HG02885 (cell line): ENCODE measurements around the gene PDE4B.
"Not testable (repeated sequence)": the region's sequence is repeated elsewhere in the genome, so short reads cannot be mapped to it uniquely, and the experiment has no call there.

Source experiments
- ATAC-seq: cut with Tn5 transposase; IDR thresholded peaks from one replicate; pipeline ENCODE4 v1.9.1; 2021; ENCODE audit warnings: mild to moderate bottlenecking; ENCODE audit not compliant: unreplicated experiment, poor library complexity

Gene PDE4B

GRCh38 chr1:66316464-66317247, 524.0 kb downstream of the PDE4B start:
- no peak for ATAC-seq

DNA sequence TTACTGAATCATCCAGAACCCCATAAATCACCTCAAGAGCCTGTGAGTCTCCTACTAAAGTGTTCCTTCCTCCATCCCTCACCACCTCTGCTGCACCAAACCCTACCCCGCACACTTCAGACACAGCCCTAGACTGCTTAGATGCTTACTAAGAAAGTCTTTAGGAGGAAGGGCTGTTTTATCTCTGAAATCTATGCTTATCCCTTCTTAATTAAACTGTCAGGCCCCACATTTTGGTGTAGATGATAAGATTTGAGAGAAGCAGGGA, 524.5 kb downstream of the PDE4B start:
- ATAC-seq, result no peak

DNA sequence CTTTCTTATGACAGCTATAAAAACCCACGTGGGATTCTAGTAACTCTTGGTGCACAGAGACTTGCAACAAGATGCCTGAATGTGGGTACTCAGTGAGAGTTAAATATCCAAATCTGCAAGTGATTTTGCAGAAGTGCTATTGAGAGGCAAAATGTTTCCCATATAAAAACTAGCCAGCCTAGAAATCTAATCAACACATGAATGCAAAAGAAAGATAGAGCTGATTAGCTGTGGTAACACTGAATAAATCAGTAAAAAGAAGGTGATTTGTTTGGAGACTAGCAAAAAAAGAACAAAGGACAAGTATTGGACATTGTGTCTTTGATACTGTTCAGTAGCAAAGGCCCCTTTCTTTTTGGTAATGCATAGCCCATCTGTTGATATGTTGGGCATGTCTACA, 527.5 kb downstream of the PDE4B start:
- ATAC-seq, result no peak

DNA sequence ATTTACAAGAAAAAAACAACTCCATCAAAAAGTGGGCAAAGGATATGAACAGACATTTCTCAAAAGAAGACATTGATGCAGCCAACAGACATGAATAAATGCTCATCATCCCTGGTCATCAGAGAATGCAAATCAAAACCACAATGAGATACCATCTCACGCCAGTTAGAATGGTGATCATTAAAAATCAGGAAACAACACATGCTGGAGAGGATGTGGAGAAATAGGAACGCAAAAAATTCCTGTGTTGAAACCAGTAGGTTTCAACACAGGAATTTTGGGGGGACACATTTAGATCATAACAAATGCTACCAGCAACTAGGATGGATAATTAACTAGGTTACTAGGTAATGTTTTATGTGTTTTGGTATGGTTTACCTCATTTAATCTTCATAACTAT, 529.8 kb downstream of the PDE4B start:
- ATAC-seq, result not testable (repeated sequence)

- ATAC-seq, result no peak
These were observed 531.4 kb downstream of the PDE4B start for GRCh38 chr1:66323958-66324625.

DNA sequence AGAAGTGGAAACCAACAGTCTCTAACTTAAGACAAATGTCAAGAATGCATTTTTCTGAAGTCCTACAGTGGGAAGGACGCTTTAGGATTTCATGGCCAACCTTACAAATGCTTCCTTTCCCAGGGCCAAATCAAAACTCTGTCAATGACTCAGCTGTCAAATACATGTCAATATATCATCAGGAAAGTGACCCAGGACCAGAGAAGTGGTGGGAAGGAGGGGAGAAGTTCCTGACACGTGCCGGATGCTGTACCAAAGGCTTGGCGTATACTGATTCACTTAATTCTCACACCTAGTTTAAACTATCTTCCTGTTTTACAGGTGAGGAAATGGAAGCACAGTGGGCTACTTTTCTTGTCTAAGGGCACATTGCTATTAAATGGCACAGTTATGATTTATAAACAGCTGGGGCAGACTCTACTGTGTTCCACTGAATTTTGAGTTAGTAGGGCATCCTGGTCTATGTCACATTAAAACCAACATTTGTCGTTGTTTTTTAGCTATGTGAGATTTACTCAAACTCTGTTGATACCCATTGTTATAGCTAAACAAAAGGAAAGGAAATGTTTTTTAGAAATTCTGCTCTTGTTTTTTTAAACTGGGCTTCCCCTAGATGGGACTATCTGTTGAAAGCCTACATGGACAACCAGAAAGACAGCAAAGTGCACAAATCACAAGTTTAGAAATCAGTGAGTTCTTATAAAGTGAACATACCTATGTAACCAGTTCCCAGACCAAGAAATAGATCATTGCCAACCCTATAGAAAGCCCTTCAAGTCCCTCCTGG, 533.1 kb downstream of the PDE4B start:
- ATAC-seq, result no peak

DNA sequence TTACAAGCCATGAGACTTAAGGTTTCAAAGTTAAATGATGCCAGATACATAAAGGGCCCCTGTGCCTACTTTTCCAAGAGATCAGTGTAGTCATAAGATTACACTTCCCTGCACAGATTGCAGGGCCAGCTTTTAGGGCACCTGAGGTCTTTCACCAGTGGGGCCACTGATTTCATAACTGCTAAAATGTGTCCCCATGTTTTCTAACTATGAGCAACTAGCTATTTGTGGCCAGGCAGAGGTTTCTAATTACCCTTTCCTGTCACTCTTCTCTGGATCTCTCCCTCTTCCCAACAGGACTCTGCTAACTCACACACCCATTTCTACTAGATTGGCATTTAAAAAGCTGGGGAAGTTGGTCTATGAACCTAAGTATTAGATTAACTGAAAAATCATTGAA, 534.2 kb downstream of the PDE4B start:
- no peak for ATAC-seq

- peak; percentile 34 for ATAC-seq
These were observed 534.9 kb downstream of the PDE4B start for GRCh38 chr1:66327588-66327987.

GRCh38 chr1:66328896-66329295, 536.2 kb downstream of the PDE4B start:
- no peak for ATAC-seq

- ATAC-seq, result no peak
These were observed 538.0 kb downstream of the PDE4B start for GRCh38 chr1:66330722-66331141.

GRCh38 chr1:66331658-66332547, 539.2 kb downstream of the PDE4B start:
- peak; percentile 24 for ATAC-seq

DNA sequence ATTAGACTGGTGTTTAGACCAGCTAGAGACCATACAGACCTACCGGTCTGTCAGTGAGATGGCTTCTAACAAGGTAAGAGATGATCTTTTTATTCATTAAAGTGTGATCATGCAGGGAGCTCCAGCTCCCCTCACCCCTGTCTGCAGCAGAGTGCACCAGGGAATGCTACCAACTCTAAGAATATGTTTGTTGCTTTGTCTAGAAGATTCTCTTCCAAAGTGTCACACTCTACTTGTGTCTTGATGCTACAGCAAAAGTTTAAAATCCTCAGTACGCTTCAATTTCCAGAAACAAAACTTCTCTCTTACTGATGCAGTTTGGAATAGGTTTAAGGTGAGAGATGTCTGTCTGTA, 539.8 kb downstream of the PDE4B start:
- peak; percentile 1 for ATAC-seq

DNA sequence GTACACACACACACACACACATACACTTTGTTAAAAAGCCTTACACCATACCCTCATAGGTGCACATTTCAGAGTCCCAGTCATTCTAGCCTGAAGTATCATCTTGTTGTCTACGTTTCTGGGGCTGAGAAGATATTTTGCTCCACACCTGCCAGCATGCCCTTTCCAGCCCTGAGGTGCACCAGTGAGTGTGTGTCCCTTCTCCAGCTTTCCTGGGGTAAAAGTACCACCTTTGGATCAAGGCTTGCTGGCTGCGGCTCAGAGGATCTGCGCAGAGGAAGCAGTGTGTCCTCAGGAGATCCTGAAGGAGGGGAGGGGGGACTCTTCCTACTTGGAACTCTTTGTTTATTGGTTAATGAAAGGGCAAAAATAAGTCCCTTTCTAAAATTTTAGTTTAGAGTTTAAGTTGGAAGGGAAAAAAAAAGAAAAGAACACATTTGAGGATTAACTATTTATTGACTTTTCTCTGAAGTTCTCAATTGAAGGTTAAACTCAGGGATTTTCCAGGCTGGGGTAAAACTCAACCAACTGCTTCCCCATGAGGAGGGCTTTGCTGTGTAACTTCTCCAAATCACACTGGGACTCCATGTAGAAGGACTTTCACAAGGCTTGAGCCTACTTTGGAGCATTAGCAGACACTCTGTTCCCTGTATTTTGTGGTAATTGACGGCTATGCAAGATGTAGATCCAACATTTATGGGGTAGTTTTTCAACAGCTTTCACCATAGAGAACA, 540.9 kb downstream of the PDE4B start:
- ATAC-seq, result no peak

DNA sequence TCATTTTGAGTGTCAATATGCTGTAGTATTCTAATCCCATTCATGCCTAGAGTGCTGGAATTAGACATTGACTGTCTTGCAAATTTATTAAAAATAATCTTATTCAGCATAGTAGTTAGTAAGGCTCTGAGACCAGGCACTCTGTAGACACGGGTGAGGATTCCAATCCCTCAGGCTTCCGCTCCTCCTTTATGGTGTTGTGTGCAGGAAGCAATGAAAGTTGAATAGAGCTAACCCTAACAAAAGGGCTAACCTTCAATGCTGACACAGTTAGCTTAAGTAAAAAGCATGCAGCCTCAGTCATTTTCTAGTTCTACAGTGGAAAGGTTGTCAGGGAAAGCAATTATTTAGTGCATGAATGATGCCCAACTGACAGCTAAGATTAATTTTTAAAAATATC, 541.6 kb downstream of the PDE4B start:
- no peak for ATAC-seq

DNA sequence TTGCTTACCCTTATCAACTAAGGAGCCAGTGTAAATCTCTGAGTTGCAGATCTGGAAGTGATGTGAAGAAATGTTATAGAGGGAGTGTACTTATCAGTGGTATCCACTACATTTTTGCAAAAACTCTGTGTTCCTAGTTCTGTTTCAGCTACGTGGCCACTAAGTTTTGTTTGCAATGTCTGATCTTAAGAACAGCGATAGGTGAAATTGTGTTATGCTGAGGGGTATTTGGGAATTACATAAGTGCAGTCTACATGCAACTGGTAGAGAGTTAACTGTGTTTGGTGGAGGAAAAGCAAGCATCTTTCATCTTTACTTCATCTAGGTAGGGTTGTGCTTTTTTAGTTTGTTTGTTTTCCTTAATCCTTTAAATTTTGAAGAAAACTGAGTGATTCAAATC, 542.4 kb downstream of the PDE4B start:
- no peak for ATAC-seq

- ATAC-seq, result peak; percentile 77
These were observed 543.4 kb downstream of the PDE4B start for GRCh38 chr1:66335859-66336640.

DNA sequence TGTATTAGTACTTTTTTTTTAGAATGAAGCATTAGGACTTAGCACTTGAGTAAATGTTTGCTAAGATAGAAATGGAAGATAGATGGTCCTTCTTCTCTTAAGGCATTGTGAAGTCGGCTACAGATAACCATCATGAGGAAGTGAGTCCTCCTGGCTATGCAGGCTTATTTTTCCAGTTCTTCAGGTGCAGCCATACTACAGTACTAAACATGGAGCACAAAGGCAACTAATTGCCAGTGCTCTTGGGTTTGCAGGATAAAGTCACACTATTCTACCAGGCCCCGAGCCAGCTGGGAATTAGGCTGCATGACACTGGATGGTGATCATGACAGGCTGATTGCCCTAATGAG, 543.9 kb downstream of the PDE4B start:
- ATAC-seq, result no peak

- no peak for ATAC-seq
These were observed 544.6 kb downstream of the PDE4B start for GRCh38 chr1:66337249-66337648.

- ATAC-seq, result no peak
These were observed 547.2 kb downstream of the PDE4B start for GRCh38 chr1:66339944-66340343.
